ENCODE data around the gene ACTL6B. TPM values are rescaled to one million over a fixed set of nuclear protein-coding genes. Genes with fewer than 3 reads are reported as not detected.

Gene ACTL6B
- polyA plus RNA-seq, 2 of the 4 experiments (the other 2 are of a cell fraction) = not detected

GRCh38 chr7:100677308-100678267 is 21.3 kb upstream of the ACTL6B start (continued):
- TF ChIP-seq REST (IDR thresholded peaks at IDR 0.05) = no peak
- TF ChIP-seq HES2 (IDR thresholded peaks at IDR 0.05) = no peak
- no peak for TF ChIP-seq FOXS1 (CRISPR knock-in tag; IDR thresholded peaks at IDR 0.05)
- no peak for TF ChIP-seq CHD4 (IDR thresholded peaks at IDR 0.05; ENCODE audit: borderline replicate concordance)
- no peak for TF ChIP-seq TP53 (CRISPR knock-in tag; IDR thresholded peaks at IDR 0.05)
- TF ChIP-seq JUN (IDR thresholded peaks at IDR 0.05) = no peak; a peak in 1 of 5 replicates
- TF ChIP-seq POLR2AphosphoS2 (conservative IDR thresholded peaks at IDR 0.05; ENCODE audit: low read length) = no peak
- no peak for TF ChIP-seq CEBPB (IDR thresholded peaks at IDR 0.05)
- TF ChIP-seq RNF2 (IDR thresholded peaks at IDR 0.05; ENCODE audit: borderline replicate concordance, low read depth) = no peak
- TF ChIP-seq HEYL (CRISPR knock-in tag; IDR thresholded peaks at IDR 0.05) = no peak
- TF ChIP-seq RCOR1 (IDR thresholded peaks at IDR 0.05; ENCODE audit: low read depth, low read length) = no peak

DNA sequence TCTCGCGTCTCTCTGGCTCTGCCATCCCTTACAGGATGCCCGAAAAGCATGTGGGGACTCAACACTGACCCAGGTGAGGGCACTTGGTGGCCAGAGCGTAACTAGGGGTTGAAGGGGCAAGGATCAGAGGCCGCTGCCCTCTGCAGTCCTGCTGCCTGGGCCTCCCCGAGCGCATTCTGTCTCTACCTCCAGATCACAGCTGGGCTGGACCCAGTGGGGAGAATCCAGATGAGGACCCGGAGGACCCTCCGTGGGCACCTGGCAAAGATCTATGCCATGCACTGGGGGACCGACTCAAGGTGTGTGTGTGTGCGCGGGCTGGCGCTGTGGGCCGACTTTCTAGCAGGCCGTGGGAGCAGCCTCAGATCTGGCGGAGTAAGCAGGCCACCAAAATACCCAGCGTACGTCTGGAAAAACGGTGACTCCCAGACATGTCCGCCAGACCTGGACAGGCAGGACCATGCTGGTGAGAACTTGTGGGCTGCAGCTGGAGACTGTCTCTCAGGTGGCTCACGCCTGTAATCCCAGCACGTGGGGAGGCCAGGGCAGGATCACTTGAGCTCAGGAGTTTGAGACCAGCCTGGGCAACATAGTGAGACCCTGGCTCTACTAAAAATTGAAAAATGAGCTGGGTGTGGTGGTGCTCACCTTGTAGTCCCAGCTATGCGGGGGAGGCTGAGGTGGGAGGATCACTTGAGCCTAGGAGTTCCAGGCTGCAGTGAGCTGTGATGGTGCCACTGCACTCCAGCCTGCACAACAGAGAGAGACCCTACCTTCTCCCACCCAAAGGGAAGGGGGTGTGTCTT is 20.5 kb upstream of the ACTL6B start:
- 92% methylated on average over 23 of the region's 23 CpGs for WGBS (ENCODE audit: missing lambda C conversion rate)
- ChIA-PET POLR2A (interaction anchor here (0.7 kb wide), 1 partner anchor 14 kb away, joined by 3 read pairs; no protein-coding TSS in a partner anchor), CTCF (interaction anchor here (0.9 to 5.6 kb wide), 4 partner anchors 9 to 117 kb away, joined by 3 to 72 read pairs (median 6); no protein-coding TSS in a partner anchor)
- H3K27ac ChIP-seq = no peak overlapping the region
- no peak for FAIRE-seq
- DNase-seq (ENCODE audit: low read depth in 1 of 2, low spot score in 1 of 2) = no peak
- ATAC-seq = no peak
- H3K9me3 ChIP-seq = no peaks in the 10 kb centered on the region
- H3K4me3 ChIP-seq = no peak overlapping the region
- no peak for TF ChIP-seq REST (IDR thresholded peaks at IDR 0.05)
- no peak overlapping the region for H3K4me2 ChIP-seq
- H3K4me1 ChIP-seq = peaks cover 31% of the 10 kb centered on the region
